GM21786 (cell line): Measurements from ENCODE around the gene RNASE11.
"Not testable (repeated sequence)": the region's sequence is repeated elsewhere in the genome, so short reads cannot be mapped to it uniquely, and the experiment has no call there.

Experiments used
- ATAC-seq: cut with Tn5 transposase; IDR thresholded peaks from one replicate; pipeline ENCODE4 v1.9.1; 2021; ENCODE audit not compliant: unreplicated experiment

The RNASE11 gene

GRCh38 chr14:20583142-20583541 lies 4.7 kb downstream of the RNASE11 start:
- ATAC-seq: no peak

GRCh38 chr14:20580242-20580641 lies 7.6 kb downstream of the RNASE11 start:
- ATAC-seq: no peak

GRCh38 chr14:20578784-20579502 lies 8.9 kb downstream of the RNASE11 start:
- ATAC-seq: no peak

- no peak for ATAC-seq
These were observed 9.5 kb downstream of the RNASE11 start for GRCh38 chr14:20578325-20578724.

GRCh38 chr14:20572382-20572990 lies 15.3 kb downstream of the RNASE11 start:
- not testable (repeated sequence) for ATAC-seq

GRCh38 chr14:20570720-20571119 lies 17.1 kb downstream of the RNASE11 start:
- not testable (repeated sequence) for ATAC-seq

GRCh38 chr14:20569865-20570264 lies 17.9 kb downstream of the RNASE11 start:
- not testable (repeated sequence) for ATAC-seq

GRCh38 chr14:20569066-20569465 lies 18.7 kb downstream of the RNASE11 start:
- no peak for ATAC-seq

- no peak for ATAC-seq
These were observed 19.4 kb downstream of the RNASE11 start for GRCh38 chr14:20568393-20568792.

GRCh38 chr14:20567199-20567598 lies 20.6 kb downstream of the RNASE11 start:
- not testable (repeated sequence) for ATAC-seq

GRCh38 chr14:20564501-20564997 lies 23.3 kb downstream of the RNASE11 start:
- ATAC-seq: no peak

GRCh38 chr14:20563971-20564370 lies 23.8 kb downstream of the RNASE11 start:
- no peak for ATAC-seq

GRCh38 chr14:20560961-20561360 lies 26.8 kb downstream of the RNASE11 start, which contains the start of gene RNASE9:
Gene RNASE9, minus strand, starts transcription at chr14:20561047.
- ATAC-seq: no peak

GRCh38 chr14:20559461-20559904 lies 28.3 kb downstream of the RNASE11 start:
- ATAC-seq: no peak

GRCh38 chr14:20557212-20557542 lies 30.6 kb downstream of the RNASE11 start:
- ATAC-seq: no peak

GRCh38 chr14:20556500-20557211 lies 31.1 kb downstream of the RNASE11 start:
- ATAC-seq: no peak

GRCh38 chr14:20555845-20556244 lies 32.0 kb downstream of the RNASE11 start:
- no peak for ATAC-seq

- no peak for ATAC-seq
These were observed 34.8 kb downstream of the RNASE11 start for GRCh38 chr14:20553024-20553423.

GRCh38 chr14:20551606-20552005 lies 36.2 kb downstream of the RNASE11 start:
- no peak for ATAC-seq

GRCh38 chr14:20550926-20551325 lies 36.9 kb downstream of the RNASE11 start:
- ATAC-seq: no peak

- ATAC-seq: no peak
These were observed 39.2 kb downstream of the RNASE11 start for GRCh38 chr14:20548414-20549158.
